Tibial nerve (tissue), 4 donors: ENCODE data around the gene GGTLC2. TPM values are rescaled to one million over a fixed set of nuclear protein-coding genes. Genes with fewer than 3 reads are reported as not detected.
"Not testable (repeated sequence)": the region's sequence is repeated elsewhere in the genome, so short reads cannot be mapped to it uniquely, and the experiment has no call there.

Experiments used
- DNase-seq, 2 donors: peaks; one replicate each; pipeline ENCODE4 v3.0.0-alpha.2; 2019; ENCODE audit warnings: low spot score in 2 of 2
- H3K27ac ChIP-seq, 4 donors: fragments of 200-600 bp; sonication (generic) in 3 of 4; one replicate each; pipeline ENCODE4 v1.5.1; 2017 to 2019; ENCODE audit warnings: mild to moderate bottlenecking in 1 of 4
- H3K27me3 ChIP-seq, 2 donors: fragments of 200-600 bp; sonication (generic) in 1 of 2; one replicate each; pipeline versions ENCODE4 v1.5.1 to v1.6.0; 2017 to 2019
- H3K36me3 ChIP-seq, 3 donors: fragments of 200-600 bp; sonication (generic); one replicate each; pipeline ENCODE4 v1.5.1; 2018 to 2019
- H3K4me1 ChIP-seq, 4 donors: fragments of 200-600 bp; sonication (generic) in 3 of 4; one replicate each; pipeline ENCODE4 v1.5.1; 2017 to 2019
- H3K4me3 ChIP-seq, 4 donors: fragments of 200-600 bp; sonication (generic) in 3 of 4; one replicate each; pipeline ENCODE4 v1.5.1; 2017 to 2019; ENCODE audit warnings: mild to moderate bottlenecking in 1 of 4, moderate library complexity in 1 of 4
- H3K9me3 ChIP-seq, 4 donors: fragments of 200-600 bp; sonication (generic) in 3 of 4; one replicate each; pipeline ENCODE4 v1.5.1; 2017 to 2019
- CTCF ChIP-seq, 5 experiments: fragments of 200-600 bp in 3 of 5; fragments of 450-650 bp in 2 of 5; sonication (generic) in 3 of 5; IDR thresholded peaks; one replicate each; pipeline ENCODE4 v1.5.1; 2016 to 2019; ENCODE audit warnings: antibody characterized with exemption in 5 of 5, mild to moderate bottlenecking in 3 of 5, moderate library complexity in 2 of 5
- EP300 ChIP-seq, 2 donors: sonication (generic); formaldehyde crosslinking; IDR thresholded peaks; one replicate each; pipeline ENCODE4 v1.6.1; 2017; ENCODE audit warnings: antibody characterized with exemption in 2 of 2, mild to moderate bottlenecking in 1 of 2
- POLR2A ChIP-seq, 2 donors: fragments of 450-650 bp; IDR thresholded peaks; one replicate each; pipeline ENCODE4 v1.6.1; 2017; ENCODE audit warnings: antibody characterized with exemption in 2 of 2, mild to moderate bottlenecking in 2 of 2, moderate library complexity in 2 of 2
- WGBS, 2 donors: methylation state at CpG; one replicate each; pipeline ENCODE4 v1.1.5; 2018; 5-methylcytosine and 5-hydroxymethylcytosine counted together
- total RNA-seq, 4 donors: library from RNA; depleted of rRNA; stranded (reverse); fragments of >200 nt; gene quantifications; one replicate each; pipeline ENCODE4 v1.1.0, GENCODE V29; 2016

Gene GGTLC2
- total RNA-seq, 4 donors from 2014 or later: not detected

- no peaks in the 10 kb centered on the region for H3K36me3 ChIP-seq
- TF ChIP-seq POLR2A (IDR thresholded peaks at IDR 0.05) (no peak), CTCF (IDR thresholded peaks at IDR 0.05) (no peak), EP300 (IDR thresholded peaks at IDR 0.05) (no peak)
- no peaks in the 10 kb centered on the region for H3K27me3 ChIP-seq
- no peaks in the 10 kb centered on the region for H3K4me1 ChIP-seq
- no peak overlapping the region for H3K4me3 ChIP-seq
- DNase-seq: no peak
- peaks cover 0 to 8% (median 0%) of the 10 kb centered on the region in 4 donors for H3K9me3 ChIP-seq
- WGBS, 2 donors: 78 to 84% methylated on average over 3 of the region's 3 CpGs
- no peak overlapping the region for H3K27ac ChIP-seq
Observed at GRCh38 chr22:22603470-22603947, 40.9 kb upstream of the GGTLC2 start.

- H3K4me3 ChIP-seq: no peak overlapping the region
- H3K27me3 ChIP-seq: no peaks in the 10 kb centered on the region
- no peak for TF ChIP-seq EP300 (IDR thresholded peaks at IDR 0.05)
- H3K9me3 ChIP-seq: peaks cover 0 to 8% (median 0%) of the 10 kb centered on the region in 4 donors
- no peak for DNase-seq
- H3K4me1 ChIP-seq: no peaks in the 10 kb centered on the region
- no peak overlapping the region for H3K27ac ChIP-seq
- no peaks in the 10 kb centered on the region for H3K36me3 ChIP-seq
- WGBS, 2 donors: 75 to 78% methylated on average over 3 of the region's 3 CpGs
Observed at GRCh38 chr22:22604326-22605073, 39.9 kb upstream of the GGTLC2 start.

GRCh38 chr22:22605074-22605404 lies 39.4 kb upstream of the GGTLC2 start:
- no peak for DNase-seq
- TF ChIP-seq EP300 (IDR thresholded peaks at IDR 0.05) (no peak), CTCF (IDR thresholded peaks at IDR 0.05) (no peak), POLR2A (IDR thresholded peaks at IDR 0.05) (no peak)
- WGBS, 2 donors: 81 to 91% methylated on average over 3 of the region's 3 CpGs
- Histone ChIP-seq H3K4me1 (no peaks in the 10 kb centered on the region), H3K4me3 (no peak overlapping the region), H3K36me3 (no peaks in the 10 kb centered on the region), H3K27ac (no peak overlapping the region), H3K27me3 (no peaks in the 10 kb centered on the region), H3K9me3 (peaks cover 0 to 8% (median 0%) of the 10 kb centered on the region in 4 donors)

GRCh38 chr22:22608022-22608421 lies 36.4 kb upstream of the GGTLC2 start:
- not testable (repeated sequence) for H3K9me3 ChIP-seq, H3K36me3 ChIP-seq, H3K27ac ChIP-seq, H3K27me3 ChIP-seq, H3K4me3 ChIP-seq, DNase-seq, H3K4me1 ChIP-seq
- 84 to 92% methylated on average over 3 of the region's 3 CpGs for WGBS, 2 donors

- H3K27me3 ChIP-seq: no peaks in the 10 kb centered on the region
- no peak for DNase-seq
- no peak overlapping the region for H3K27ac ChIP-seq
- no peak overlapping the region for H3K4me3 ChIP-seq
- no peaks in the 10 kb centered on the region for H3K4me1 ChIP-seq
- H3K36me3 ChIP-seq: no peaks in the 10 kb centered on the region
- peaks cover 0 to 8% (median 0%) of the 10 kb centered on the region in 4 donors for H3K9me3 ChIP-seq
- 58 to 66% methylated on average over 4 to 5 of the region's 5 CpGs for WGBS, 2 donors
- TF ChIP-seq EP300 (IDR thresholded peaks at IDR 0.05) (no peak), POLR2A (IDR thresholded peaks at IDR 0.05) (no peak), CTCF (IDR thresholded peaks at IDR 0.05) (no peak)
Observed at GRCh38 chr22:22609291-22609690, 35.1 kb upstream of the GGTLC2 start.

- no peak for DNase-seq
- no peaks in the 10 kb centered on the region for H3K4me1 ChIP-seq
- H3K27me3 ChIP-seq: no peaks in the 10 kb centered on the region
- no peak for TF ChIP-seq EP300 (IDR thresholded peaks at IDR 0.05)
- TF ChIP-seq CTCF (IDR thresholded peaks at IDR 0.05): no peak
- TF ChIP-seq POLR2A (IDR thresholded peaks at IDR 0.05): no peak
- no peaks in the 10 kb centered on the region for H3K36me3 ChIP-seq
- peaks cover 0 to 11% (median 0%) of the 10 kb centered on the region in 4 donors for H3K9me3 ChIP-seq
- WGBS, 2 donors: 78 to 82% methylated on average over 2 of the region's 2 CpGs
- H3K27ac ChIP-seq: no peak overlapping the region
- no peak overlapping the region for H3K4me3 ChIP-seq
Observed at GRCh38 chr22:22612516-22612915, 31.9 kb upstream of the GGTLC2 start.
